K562 (cell line): ENCODE data around the gene ERGIC1. TPM values are rescaled to one million over a fixed set of nuclear protein-coding genes. Genes with fewer than 3 reads are reported as not detected.

Experiments
- EHMT2 ChIP-seq: fragments of 450-650 bp; IDR thresholded peaks from 2 replicates; pipeline ENCODE4 v1.6.1; 2018; ENCODE audit warnings: antibody characterized with exemption
- HDAC2 ChIP-seq: fragments of 450-650 bp; IDR thresholded peaks from 2 replicates; pipeline ENCODE4 v1.6.1; 2016; ENCODE audit warnings: mild to moderate bottlenecking
- MAZ ChIP-seq, 2 experiments: fragments of 450-650 bp in 1 of 2; sonication (generic) in 1 of 2; formaldehyde crosslinking; IDR thresholded peaks in 1 of 2; conservative IDR thresholded peaks in 1 of 2; 2 replicates each; pipeline versions ENCODE4 v1.4.0 to v1.5.0; 2020; ENCODE audit warnings: mild to moderate bottlenecking in 1 of 2, missing genetic modification reagents in 1 of 2
- NFIC ChIP-seq: fragments of 450-650 bp; IDR thresholded peaks from 2 replicates; pipeline ENCODE4 v1.6.1; 2017; ENCODE audit warnings: mild to moderate bottlenecking, inconsistent platforms
- PHF21A ChIP-seq: fragments of 450-650 bp; IDR thresholded peaks from 2 replicates; pipeline ENCODE4 v1.6.1; 2017; ENCODE audit warnings: low read depth, borderline replicate concordance
- ZBTB34 ChIP-seq: fragments of 250-450 bp; sonication (Bioruptor Pico); IDR thresholded peaks from 2 replicates; pipeline ENCODE4 v1.8.0; 2021; ENCODE audit warnings: mild to moderate bottlenecking, moderate library complexity
- ZBTB40 ChIP-seq, 2 experiments: fragments of 450-650 bp in 1 of 2; sonication (generic) in 1 of 2; formaldehyde crosslinking in 1 of 2; IDR thresholded peaks; 2 replicates each; pipeline versions ENCODE4 v1.7.1 to v1.9.0; 2016 to 2022; ENCODE audit warnings: inconsistent platforms in 1 of 2, mild to moderate bottlenecking in 1 of 2, missing genetic modification reagents in 1 of 2
- polyA plus RNA-seq, 8 experiments: library from polyadenylated mRNA; depleted of rRNA in 4 of 8; stranded (reverse) in 5 of 8; unstranded in 3 of 8; fragments of >200 nt; fragmentation: Nextera tagmentation in 2 of 8; fragmentation: Illumina TruSeq in 1 of 8; extraction: Ambion mirVana in 2 of 8; extraction: Trizol in 1 of 8; gene quantifications; 2 replicates each; pipeline versions ENCODE4 v1.2.1 to v1.2.3, GENCODE V29; 2011 to 2014; ENCODE audit warnings: inconsistent platforms in 1 of 8, missing spikeins in 1 of 8
- total RNA-seq, 7 experiments: library from RNA; depleted of rRNA in 6 of 7; stranded (reverse); fragments of >200 nt in 6 of 7; fragmentation: Illumina TruSeq in 2 of 7; extraction: Trizol in 2 of 7; gene quantifications; 2 replicates each; pipeline versions ENCODE4 v1.2.1 to v1.2.3, GENCODE V29; 2011 to 2021; ENCODE audit warnings: low replicate concordance in 1 of 7
- TF ChIP-seq, protein P1 (sequence below): fragments of 450-650 bp; IDR thresholded peaks from 2 replicates; pipeline ENCODE4 v1.7.0; 2016; ENCODE audit warnings: borderline replicate concordance
- TF ChIP-seq, protein P2 (sequence below): fragments of 450-650 bp; IDR thresholded peaks from 2 replicates; pipeline ENCODE4 v1.6.1; 2018; ENCODE audit not compliant: partially characterized antibody
- TF ChIP-seq, protein P3 (sequence below): fragments of 450-650 bp; IDR thresholded peaks from 2 replicates; pipeline ENCODE4 v1.6.1; 2016

The ERGIC1 gene
- total and polyA plus RNA-seq, 9 of the 15 experiments (the other 6 are each of a cell fraction or from before 2014, with no cell fraction given) = 5.5 to 68.4 (median 36.4) TPM

DNA sequence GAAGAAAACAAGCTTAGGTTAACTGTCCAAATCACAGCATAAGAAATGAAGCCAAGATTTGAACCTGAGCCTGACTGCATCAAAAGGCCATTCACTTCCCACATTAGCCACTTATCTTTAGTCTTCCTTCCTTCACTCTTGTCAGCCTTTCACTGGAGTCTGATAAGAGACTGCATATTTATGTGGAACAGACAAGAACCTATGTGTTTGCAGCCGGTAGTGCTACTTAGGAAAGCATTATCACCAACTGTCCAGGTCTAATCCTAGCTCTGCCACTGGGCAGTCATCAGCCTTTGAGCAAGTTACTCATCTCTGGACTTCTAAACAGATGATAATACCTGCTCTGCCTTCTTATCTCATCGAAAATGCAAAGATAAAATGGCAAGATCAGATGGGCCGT is 137.4 kb downstream of the ERGIC1 start (continued):
- no peak for TF ChIP-seq ZBTB40 (IDR thresholded peaks at IDR 0.05)
- no peak for TF ChIP-seq ZBTB40 (CRISPR knock-in tag; IDR thresholded peaks at IDR 0.05)
- TF ChIP-seq MAZ (CRISPR knock-in tag; conservative IDR thresholded peaks at IDR 0.05 in 1 of 2, IDR thresholded peaks at IDR 0.05 in 1 of 2) = no peak
- TF ChIP-seq PHF21A = no peak
- peak; percentile 61 for TF ChIP-seq NFIC
- peak; percentile 61; the same call in 1 of the 2 replicates for TF ChIP-seq HDAC2
- TF ChIP-seq EHMT2 = no peak
- TF ChIP-seq, protein P1, sequence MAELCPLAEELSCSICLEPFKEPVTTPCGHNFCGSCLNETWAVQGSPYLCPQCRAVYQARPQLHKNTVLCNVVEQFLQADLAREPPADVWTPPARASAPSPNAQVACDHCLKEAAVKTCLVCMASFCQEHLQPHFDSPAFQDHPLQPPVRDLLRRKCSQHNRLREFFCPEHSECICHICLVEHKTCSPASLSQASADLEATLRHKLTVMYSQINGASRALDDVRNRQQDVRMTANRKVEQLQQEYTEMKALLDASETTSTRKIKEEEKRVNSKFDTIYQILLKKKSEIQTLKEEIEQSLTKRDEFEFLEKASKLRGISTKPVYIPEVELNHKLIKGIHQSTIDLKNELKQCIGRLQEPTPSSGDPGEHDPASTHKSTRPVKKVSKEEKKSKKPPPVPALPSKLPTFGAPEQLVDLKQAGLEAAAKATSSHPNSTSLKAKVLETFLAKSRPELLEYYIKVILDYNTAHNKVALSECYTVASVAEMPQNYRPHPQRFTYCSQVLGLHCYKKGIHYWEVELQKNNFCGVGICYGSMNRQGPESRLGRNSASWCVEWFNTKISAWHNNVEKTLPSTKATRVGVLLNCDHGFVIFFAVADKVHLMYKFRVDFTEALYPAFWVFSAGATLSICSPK = no peak
- TF ChIP-seq, protein P2, sequence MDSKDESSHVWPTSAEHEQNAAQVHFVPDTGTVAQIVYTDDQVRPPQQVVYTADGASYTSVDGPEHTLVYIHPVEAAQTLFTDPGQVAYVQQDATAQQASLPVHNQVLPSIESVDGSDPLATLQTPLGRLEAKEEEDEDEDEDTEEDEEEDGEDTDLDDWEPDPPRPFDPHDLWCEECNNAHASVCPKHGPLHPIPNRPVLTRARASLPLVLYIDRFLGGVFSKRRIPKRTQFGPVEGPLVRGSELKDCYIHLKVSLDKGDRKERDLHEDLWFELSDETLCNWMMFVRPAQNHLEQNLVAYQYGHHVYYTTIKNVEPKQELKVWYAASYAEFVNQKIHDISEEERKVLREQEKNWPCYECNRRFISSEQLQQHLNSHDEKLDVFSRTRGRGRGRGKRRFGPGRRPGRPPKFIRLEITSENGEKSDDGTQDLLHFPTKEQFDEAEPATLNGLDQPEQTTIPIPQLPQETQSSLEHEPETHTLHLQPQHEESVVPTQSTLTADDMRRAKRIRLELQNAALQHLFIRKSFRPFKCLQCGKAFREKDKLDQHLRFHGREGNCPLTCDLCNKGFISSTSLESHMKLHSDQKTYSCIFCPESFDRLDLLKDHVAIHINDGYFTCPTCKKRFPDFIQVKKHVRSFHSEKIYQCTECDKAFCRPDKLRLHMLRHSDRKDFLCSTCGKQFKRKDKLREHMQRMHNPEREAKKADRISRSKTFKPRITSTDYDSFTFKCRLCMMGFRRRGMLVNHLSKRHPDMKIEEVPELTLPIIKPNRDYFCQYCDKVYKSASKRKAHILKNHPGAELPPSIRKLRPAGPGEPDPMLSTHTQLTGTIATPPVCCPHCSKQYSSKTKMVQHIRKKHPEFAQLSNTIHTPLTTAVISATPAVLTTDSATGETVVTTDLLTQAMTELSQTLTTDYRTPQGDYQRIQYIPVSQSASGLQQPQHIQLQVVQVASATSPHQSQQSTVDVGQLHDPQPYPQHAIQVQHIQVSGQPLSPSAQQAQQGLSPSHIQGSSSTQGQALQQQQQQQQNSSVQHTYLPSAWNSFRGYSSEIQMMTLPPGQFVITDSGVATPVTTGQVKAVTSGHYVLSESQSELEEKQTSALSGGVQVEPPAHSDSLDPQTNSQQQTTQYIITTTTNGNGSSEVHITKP = no peak
- TF ChIP-seq, protein P3, sequence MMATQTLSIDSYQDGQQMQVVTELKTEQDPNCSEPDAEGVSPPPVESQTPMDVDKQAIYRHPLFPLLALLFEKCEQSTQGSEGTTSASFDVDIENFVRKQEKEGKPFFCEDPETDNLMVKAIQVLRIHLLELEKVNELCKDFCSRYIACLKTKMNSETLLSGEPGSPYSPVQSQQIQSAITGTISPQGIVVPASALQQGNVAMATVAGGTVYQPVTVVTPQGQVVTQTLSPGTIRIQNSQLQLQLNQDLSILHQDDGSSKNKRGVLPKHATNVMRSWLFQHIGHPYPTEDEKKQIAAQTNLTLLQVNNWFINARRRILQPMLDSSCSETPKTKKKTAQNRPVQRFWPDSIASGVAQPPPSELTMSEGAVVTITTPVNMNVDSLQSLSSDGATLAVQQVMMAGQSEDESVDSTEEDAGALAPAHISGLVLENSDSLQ = peak; percentile 34
- no peak for TF ChIP-seq ZBTB34
